OCI-LY7 (cell line): ENCODE measurements around the gene TBC1D4.

ENCODE experiments used
- CTCF ChIP-seq: fragments of 200-600 bp; sonication (generic); conservative IDR thresholded peaks from 2 replicates; pipeline ENCODE4 v1.5.1; 2014; ENCODE audit warnings: mild to moderate bottlenecking, antibody characterized with exemption, low read length, moderate library complexity, mixed read lengths
- EZH2phosphoT487 ChIP-seq: fragments of 200-600 bp; sonication (generic); IDR thresholded peaks from 2 replicates; pipeline ENCODE4 v1.6.1; 2018; ENCODE audit warnings: low read depth, borderline replicate concordance, mild to moderate bottlenecking, mixed run types, antibody characterized with exemption, low read length, moderate library complexity, mixed read lengths

- no peak for TF ChIP-seq EZH2phosphoT487
- TF ChIP-seq CTCF = no peak
Observed at GRCh38 chr13:75319254-75319653, 162.7 kb downstream of the TBC1D4 start.
